DMS114 treated with DMSO at 0.1 percent for 48 hours (cell line): Measurements from ENCODE around the gene NKTR.
"Not testable (repeated sequence)": the region's sequence is repeated elsewhere in the genome, so short reads cannot be mapped to it uniquely, and the experiment has no call there.

Experiments used
- DNase-seq: peaks from one replicate; lab custom pipeline; 2025; ENCODE audit not compliant: unreplicated experiment; lab: John Stamatoyannopoulos, UW

The NKTR gene

DNA sequence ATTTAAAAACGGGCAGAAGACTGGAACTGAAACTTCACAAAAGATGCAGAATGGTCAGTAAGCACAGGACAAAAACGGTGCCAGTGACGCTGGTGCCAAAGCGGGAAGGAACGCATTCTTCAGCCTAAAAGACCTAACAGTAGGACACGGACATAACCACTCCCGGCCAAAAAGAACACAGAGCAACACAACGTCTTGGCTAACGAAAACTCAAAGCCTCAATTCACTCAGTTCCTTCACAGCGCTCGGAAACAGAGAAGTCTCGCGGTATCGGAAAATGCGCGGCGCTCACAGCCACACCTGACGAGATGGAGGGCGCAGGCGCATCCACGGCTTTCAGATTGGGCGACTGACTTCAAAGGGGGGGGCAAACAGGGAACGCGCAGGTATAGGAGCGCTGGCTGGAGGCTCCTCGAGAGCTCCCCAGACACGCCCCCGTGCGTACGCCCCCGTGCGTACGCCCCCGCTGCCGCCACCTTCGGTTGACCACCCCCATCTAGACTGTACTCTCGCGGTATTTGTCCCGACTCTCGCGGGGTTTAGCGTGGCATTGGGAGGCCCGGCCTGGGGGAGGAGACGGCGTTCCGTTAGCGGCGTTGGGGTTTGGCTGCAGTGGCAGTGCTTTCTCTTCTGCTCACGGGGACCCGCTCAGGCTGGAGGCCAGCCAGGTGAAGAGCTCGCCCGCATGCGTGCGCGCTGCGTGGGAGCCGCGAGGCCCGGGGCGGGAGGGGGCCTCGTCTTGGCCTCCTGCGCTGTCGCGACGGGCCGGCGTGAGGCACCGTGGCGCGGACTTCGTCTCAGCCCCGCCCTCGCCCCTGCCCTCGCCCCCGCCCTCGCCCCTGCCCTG, at the start of gene NKTR:
NKTR (plus strand) TSS at position 576 of the 847 bp plus-strand sequence. CDS start 321 bp downstream, outside the sequence.
- DNase-seq = peak; percentile 95

DNA sequence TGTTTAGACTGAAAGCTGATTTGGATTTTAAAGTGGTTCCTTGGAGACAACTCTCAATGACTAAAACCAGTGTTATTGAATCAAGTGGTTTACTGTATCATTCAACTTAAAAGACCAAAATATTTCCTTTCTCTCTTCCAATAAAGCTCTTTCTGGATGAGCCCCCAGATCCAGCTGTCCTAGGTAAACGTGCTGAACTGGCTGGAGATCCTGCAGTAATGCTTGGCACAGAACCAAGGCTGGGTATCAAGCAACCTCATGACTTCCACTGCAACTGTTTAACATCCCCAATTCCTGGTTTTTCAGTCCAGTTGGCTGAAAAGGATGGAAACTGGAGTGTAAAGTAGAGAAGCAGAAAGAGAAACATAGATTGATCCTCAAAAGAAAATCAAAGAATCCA, 47.7 kb upstream of the NKTR start:
- DNase-seq = no peak

DNA sequence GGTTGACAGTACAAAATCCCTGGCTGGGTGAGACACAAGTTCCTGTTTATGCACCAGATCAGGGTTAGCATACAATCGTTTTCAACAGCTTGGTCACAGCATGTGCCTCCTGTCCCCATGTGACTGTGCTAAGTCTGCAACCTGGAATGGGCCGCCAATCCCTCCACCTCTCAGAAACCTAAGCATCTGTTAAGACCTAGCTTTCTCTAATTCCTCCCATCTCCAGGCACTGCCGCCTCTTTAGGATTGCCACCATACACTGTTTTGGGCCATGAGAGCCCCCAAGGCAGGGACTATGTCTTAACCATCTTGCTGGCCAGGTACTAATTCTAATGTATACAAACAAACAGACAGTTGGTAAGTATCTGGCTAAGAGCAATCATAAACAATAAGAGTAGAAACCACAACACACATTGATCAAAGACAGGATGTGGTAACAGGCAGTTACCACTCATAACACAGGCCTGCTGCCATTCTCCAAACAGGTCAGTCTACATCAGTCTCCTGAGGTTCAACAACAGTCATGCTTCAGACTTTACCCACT, 44.3 kb upstream of the NKTR start:
- no peak for DNase-seq

DNA sequence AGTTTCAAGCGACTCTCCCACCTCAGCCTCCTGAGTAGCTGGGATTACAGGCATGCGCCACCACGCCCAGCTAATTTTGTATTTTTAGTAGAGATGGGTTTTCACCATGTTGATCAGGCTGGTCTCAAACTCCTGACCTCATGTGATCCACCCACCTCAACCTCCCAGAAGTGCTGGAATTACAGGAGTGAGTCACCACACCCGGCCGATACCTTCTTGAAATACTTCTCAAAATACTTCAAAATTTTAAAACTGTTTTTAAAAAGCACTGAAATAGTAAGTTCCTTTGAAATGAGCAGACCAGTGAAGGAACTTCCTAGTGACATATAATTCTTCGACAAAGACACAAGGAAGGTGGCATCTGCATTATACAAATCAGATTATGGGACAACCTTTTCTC, 43.7 kb upstream of the NKTR start:
- not testable (repeated sequence) for DNase-seq

DNA sequence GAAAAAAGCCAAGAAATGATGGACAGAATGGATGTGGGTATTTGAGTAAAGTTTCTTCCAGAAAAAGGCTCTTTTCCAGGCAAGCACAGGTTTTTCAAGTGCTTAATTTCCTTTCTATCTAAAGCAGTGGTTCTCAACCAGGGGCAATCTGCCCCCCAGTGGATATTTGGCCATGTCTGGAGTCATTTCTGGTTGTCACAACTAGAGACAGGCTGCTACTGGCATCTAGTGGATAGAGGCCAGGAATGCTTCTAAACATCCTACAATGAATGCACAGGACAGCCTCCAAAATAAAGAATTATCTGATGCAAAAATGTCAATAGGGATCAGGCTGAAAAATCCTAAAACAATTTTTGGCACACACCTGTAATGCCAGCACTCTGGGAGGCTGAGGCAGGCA, 42.6 kb upstream of the NKTR start:
- DNase-seq = no peak

DNA sequence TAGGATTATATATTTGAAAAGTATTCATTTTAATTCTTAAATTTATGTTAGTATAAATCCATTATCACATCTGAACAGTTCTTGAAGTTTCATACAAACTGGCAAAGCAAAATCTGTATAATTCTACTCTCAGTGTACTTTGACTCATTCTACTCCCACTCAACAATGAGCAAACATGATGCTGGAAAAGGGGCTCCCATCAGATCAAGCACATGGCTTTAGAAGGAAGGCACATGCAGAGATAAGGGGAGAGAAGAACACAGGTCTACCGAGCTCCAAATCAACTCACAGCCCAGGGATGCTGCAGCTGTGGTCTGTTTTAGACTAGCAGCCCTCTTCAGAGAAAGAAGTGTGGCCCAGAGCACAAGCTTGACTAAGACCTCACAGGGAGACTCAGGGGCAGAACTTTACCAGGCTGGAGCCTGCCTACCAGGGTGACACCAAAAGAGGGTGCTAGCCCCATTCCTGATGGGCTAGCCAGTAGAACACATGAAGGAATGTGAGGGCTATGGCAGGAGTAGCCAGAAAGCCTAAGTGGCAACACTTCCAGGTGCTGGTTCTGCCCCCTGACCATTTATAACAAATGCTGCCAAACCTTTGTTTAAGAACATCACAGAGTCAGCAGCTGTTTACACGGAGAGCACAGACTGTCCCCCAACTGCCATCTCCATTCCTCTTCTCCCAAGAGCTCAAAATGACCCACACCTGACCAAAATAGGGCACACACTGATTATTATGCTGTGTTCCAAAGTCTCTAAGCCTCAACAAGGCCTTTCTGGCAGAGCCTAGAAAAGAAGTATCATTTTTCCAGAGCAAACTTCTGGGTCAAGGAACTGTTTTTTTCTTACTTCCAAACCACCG, 38.2 kb upstream of the NKTR start:
- DNase-seq = no peak

DNA sequence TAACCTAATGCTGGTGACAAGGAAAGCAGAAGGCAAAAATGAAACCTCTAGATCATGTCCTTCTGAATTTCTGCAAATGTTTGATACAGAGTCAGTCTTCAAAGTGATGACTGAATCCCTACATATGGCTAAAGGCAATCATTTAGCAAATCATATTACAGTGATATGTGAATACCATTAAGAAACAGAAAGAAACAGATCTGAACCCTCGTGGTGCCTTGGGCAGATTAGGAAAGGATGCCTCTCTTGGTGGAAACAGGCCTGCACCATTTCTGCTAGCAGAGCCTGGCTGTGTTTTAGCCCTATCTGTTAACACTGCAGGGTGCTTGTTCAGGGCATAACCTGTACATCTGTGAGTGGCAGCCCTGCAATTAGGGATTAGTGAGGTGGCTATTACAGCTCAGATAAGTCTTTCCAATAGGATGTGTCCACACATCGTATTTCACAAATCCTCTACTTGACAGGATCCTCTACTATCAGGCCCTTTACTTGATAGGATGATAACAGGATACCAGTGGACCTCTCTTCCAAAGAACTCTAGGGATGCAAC, 30.8 kb upstream of the NKTR start:
- no peak for DNase-seq

DNA sequence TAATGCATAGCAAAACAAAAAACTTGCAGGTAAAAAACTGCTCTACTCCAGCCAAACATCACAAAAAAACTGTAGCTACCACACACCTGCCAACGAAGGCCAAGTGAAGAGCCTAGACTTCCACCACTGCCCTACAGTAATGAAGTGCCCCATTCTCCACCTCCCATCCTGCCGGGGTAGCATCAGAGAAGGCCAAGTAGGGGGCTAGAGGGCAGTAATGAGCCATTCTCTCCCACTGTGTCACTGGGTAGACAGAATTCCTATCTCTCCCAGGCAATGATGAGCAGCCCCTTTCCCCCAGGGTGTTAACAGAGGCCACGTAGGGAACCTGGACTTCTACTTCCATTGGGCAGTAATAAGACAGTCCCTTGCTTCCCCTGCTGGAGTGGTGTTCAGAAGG, 28.2 kb upstream of the NKTR start:
- peak; percentile 11 for DNase-seq

DNA sequence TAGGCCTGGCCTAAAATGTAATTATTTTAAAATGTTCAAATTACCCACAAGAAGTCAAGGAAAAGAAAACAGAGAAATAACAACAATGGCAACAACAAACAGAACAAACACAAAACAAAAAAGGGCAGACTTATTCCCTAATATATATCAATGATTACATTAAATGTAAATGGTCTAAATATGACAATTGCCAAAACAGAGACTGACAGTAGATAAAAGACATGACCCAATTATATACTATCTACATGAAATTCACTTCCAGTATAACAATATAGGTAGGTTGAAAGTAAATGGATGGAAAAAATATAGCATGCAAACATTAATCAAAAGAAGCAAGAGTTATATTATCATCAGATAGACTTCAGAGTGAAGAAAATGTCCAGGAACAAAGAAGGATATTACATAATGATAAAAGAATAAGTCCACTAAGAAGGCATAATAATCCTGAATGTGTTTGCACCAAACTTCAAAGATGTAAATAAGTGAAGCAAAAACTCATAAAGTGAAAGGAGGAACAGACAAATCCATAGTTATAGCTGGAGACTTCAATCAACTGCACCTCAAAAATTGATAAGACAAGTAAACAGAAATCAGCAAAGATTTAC, 25.2 kb upstream of the NKTR start:
- no peak for DNase-seq

DNA sequence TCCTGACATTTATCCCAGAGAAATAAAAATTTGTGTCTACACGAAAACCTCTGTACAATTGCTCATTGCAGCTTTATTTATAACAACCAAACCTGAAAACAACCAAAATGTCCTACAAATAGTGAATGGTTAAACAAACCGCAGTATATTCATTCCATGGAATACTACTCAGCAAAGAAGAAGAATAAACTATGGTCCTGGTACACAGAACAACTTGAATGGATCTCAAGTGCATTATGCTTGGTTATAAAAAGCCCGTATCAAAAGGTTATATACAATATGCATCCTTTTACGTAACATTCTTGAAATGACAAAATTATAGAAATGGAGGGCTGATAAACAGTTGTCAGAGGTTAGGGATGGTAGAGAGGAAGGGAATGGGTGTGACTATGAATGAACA, 22.4 kb upstream of the NKTR start:
- no peak for DNase-seq

DNA sequence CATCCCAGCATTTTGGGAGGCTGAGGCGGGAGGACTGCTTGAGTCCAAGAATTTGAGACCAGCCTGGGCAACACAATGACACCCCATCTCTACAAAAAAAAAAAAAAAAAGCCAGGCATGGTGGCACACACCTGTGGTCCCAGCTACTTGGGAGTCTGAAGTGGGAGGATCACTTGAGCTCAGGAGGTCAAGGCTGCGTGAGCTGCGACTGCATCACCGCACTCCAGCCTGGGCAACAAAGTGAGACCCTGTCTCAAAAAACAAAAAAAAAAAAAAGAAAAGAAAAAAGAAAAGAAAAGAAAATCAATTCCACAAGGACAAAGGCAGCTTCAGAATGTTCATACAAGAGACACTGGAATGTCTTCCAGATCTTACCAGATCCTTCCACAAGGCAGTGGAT, 21.1 kb upstream of the NKTR start:
- DNase-seq = not testable (repeated sequence)

DNA sequence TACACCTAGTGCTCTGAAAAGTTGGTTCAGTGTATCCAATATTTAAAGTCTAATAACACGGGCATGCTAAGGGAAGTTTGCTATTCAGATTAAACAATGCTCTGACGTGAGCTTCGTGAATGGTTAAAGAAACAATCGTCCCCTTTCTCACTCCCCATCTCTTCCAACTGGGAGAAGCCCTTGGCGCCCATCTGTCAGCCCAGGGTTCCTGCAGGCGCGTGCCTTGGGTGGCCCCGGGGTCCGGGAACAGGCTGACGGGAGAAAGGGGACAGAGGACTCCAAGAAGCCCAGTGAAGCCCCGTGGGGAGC, 19.1 kb upstream of the NKTR start:
- no peak for DNase-seq

DNA sequence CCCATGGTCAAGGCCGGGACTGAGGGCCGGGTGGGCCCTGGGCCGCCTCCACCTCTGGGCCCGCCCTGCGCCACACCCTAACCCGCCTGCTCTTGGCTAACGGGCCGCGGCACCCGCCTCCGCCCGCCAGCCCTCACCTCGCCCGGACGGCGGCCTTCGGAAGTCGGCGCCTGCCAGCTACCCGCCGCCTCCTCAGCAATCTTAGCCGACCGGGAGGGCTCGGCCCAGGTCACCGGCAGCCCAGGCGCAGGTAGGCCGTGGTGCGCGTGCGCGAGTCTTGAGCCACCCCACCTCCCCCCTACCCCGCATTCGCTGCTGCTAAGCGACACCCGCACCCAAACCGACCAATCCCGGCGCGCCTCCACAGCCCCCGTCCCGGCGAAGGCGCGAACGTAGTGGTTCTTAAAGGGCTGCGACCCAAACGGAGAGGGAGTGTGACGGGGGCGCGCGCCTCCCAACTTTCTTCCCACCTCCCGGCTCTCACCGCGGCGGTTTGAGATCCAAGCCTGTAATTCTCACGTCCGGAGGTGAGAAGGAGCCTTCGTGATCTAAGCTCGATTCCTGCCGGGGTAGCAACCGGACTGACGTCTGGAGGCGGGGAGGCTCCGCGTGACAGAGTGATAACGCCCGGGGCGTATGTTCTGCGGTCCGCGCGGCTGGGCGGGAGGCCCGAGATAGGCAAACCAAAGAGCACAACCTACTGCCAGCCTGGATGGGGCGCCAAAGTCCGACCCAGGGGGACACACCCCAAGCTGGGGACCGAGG, 18.6 kb upstream of the NKTR start, which contains the start of gene SEC22C:
SEC22C (minus strand) TSS at position 259 of the 765 bp plus-strand sequence. CDS start 12,921 bp downstream, outside the sequence.
- peak; percentile 81 for DNase-seq

DNA sequence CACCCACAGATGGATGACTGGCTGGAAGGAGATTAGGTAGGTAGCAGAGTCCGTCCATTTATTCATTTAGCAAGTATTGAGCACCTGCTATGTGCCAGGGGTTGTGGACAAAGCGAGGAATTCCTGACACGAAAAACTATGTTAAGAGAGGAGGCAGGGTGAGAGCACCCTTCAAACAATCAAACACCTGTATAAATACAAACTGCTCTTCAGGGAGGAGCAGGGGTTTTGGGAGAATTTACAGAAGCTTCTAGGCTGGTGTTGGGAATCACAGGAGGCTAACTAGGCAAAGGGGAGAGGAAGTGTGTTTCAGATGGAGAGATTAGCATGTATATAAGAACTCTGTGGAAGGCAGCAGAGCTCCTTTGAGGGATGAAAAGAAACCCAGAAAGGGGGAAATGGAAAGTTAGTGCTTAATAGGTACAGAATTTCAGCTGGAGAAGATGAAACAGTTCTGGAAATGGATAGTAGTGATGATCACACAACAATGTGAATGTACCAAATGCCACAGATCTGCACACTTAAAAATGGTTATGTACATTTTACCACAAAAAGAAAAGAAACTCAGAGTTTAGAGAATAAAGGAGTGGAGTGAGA, 17.9 kb upstream of the NKTR start:
- no peak for DNase-seq

DNA sequence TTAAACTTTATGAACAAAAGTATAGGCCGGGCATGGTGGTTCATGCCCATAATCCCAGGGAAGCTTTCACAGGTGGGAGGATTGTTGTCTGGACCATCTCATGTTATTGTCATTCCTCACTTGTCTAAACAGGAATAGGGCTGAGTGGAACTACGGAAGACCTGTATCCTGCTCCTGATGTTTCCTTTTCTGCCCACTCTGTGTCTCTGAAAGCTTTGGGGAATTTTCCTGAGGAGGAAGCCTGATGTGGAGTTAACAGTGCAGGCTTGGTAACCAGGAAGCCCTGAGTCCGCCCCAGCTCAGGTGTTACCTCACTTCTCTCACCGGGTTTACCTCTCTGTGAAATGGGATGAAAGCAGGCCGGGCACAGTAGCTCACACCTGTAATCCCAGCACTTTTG, 11.9 kb upstream of the NKTR start:
- no peak for DNase-seq

DNA sequence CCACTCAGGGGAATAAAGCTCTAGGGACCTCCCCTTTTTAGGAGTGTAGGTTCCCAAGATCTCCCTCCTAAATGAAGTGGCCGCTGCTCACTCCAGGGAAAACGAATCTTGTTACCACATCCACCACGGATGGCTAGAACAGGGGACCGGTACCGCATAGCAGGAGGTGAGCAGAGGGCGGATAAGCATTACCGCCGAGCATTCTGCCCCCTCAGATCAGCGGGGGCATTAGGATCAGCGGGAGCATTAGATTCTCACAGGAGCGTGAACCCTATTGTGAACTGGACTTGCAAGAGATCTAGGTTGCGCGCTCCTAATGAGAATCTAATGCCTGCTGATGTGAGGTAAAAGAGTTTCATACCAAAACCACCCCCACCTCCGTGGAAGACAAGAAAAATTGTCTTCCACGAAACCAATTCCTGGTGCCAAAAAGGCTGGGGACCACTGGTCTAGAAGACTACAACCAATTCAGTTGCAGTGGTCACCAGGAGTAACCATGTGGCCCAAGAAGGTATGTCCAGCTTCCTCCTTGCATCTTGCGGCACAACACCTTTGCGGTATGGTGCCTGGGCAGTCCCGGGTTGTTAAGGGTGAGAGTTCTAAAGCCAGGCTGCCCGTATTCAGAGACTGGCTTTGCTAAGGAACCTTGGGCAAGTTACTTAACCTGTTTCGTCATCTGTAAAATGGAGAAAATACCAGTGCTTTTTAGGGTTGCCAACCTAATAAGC, 10.9 kb upstream of the NKTR start:
- DNase-seq = no peak

DNA sequence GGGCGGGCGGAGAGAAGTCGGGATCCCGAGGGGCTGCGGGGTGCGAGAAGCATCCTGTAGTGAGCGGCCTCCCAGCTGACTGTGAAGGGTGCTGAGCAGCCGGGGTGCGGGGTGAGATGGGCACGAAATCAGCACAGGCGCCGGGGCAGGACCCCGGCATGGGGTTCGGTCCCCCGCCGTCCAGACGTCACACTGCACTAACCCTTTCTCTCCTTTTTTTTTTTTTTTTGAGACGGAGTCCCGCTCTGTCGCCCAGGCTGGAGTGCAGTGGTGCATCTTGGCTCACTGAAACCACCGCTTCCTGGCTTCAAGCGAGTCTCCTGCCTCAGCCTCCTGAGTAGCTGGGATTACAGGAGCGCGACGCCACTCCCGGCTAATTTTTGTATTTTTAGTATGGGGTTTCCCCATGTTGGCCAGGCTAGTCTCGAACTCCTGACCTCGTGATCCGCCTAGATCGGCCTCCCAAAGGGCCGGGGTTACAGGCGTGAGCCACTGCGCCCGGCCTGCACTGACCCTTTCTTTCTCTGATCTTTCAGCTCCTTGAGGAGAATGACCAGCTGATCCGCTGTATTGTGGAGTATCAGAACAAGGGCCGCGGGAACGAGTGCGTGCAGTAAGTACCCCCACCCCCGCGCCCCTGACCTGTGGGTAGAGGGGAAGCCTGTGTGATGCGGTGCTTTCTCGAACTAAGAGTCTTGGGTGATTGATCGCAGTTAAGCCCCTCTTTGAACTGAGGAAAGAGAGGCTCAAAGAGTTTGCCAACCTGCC, 9.3 kb upstream of the NKTR start:
- no peak for DNase-seq

DNA sequence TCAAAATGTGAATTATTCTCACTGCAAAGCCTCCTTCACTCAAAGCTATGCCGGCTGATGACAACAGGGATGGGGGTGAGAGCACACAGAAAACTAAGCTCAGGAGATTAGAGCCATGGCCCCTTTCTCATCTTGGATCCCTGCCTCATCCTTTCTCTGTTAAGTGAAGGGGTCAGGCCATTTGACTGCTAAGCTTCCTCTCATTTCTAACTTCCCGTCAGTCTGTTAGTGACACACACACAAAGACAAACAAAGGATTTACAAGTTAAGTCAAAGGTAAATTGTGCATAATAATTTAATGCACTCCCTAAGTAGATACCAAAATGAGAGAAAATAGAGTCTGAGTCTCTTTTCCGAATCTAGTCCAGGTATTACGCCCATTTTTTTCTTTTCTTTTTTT, 8.7 kb upstream of the NKTR start:
- DNase-seq = no peak

DNA sequence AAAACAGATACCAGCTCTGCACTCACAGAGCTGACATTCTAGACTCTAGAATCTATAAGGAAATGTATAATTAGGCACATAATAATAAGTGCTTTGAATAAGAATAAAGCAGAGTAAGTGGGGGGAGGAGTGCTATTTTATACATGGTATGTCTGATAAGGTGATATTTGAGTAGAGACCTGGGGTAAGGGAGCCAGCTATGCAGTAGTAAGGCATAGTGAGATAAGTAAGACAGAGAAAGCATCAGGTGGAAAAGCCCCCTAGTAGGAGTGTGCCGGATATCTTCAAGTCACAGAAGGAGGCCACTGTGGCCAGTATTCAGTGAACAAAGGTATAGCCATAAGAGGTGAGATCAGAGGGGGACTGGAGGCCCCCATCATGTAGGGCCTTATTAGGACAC, 6.9 kb upstream of the NKTR start:
- no peak for DNase-seq
